ENCODE data around the gene SCUBE1. TPM values are rescaled to one million over a fixed set of nuclear protein-coding genes. Genes with fewer than 3 reads are reported as not detected.

The SCUBE1 gene
- total RNA-seq, 2 experiments from 2014 or later = not detected

- intact Hi-C loops (cut with micrococcal nuclease; ENCODE audit: unreplicated experiment) = no loop called here
- TF ChIP-seq CTCF (conservative IDR thresholded peaks at IDR 0.05; ENCODE audit: low read length) (no peak), EZH2phosphoT487 (IDR thresholded peaks at IDR 0.05; ENCODE audit: borderline replicate concordance, low read depth, low read length) (no peak)
- H3K36me3 ChIP-seq (ENCODE audit: insufficient read depth, low read length) = no peaks in the 10 kb centered on the region
- POLR2A ChIA-PET = no interaction called here
- H3K79me2 ChIP-seq (ENCODE audit: insufficient read depth, low read depth, low read length) = no peaks in the 10 kb centered on the region
- no peak overlapping the region for H3K4me2 ChIP-seq (ENCODE audit: low read length)
- H3K9me3 ChIP-seq (ENCODE audit: low read length) = no peaks in the 10 kb centered on the region
- BruUV-seq (replicated peaks) = no TSS peak
- H3K4me1 ChIP-seq (ENCODE audit: insufficient read depth, low read length, poor library complexity, severe bottlenecking) = no peaks in the 10 kb centered on the region
- no peaks in the 10 kb centered on the region for H3K9me2 ChIP-seq (ENCODE audit: insufficient read depth, low read length)
- CTCF ChIA-PET (ENCODE audit: unreplicated experiment) = no interaction called here
- no peak for DNase-seq (ENCODE audit: low spot score)
- no peak overlapping the region for H2AFZ ChIP-seq (ENCODE audit: low read length)
- H3K4me3 ChIP-seq (ENCODE audit: low read depth, low read length, poor library complexity, severe bottlenecking) = no peak overlapping the region
- H3K27ac ChIP-seq (ENCODE audit: low read depth, low read length, poor library complexity, severe bottlenecking) = no peak overlapping the region
- H4K20me1 ChIP-seq (ENCODE audit: insufficient read depth, low read length) = no peaks in the 10 kb centered on the region
These were observed 51.8 kb downstream of the SCUBE1 start for GRCh38 chr22:43291381-43291780.

GRCh38 chr22:43289976-43290721 lies 53.0 kb downstream of the SCUBE1 start:
- POLR2A ChIA-PET = interaction anchor here (0.5 kb wide), 1 partner anchor 23 kb away, joined by 4 read pairs; no protein-coding TSS in a partner anchor
- H4K20me1 ChIP-seq (ENCODE audit: insufficient read depth, low read length) = no peaks in the 10 kb centered on the region
- intact Hi-C loops (cut with micrococcal nuclease; ENCODE audit: unreplicated experiment) = no loop called here
- H2AFZ ChIP-seq (ENCODE audit: low read length) = no peak overlapping the region
- no peaks in the 10 kb centered on the region for H3K4me1 ChIP-seq (ENCODE audit: insufficient read depth, low read length, poor library complexity, severe bottlenecking)
- BruUV-seq (replicated peaks) = no TSS peak
- H3K4me3 ChIP-seq (ENCODE audit: low read depth, low read length, poor library complexity, severe bottlenecking) = no peak overlapping the region
- no peaks in the 10 kb centered on the region for H3K36me3 ChIP-seq (ENCODE audit: insufficient read depth, low read length)
- H3K79me2 ChIP-seq (ENCODE audit: insufficient read depth, low read depth, low read length) = no peaks in the 10 kb centered on the region
- H3K4me2 ChIP-seq (ENCODE audit: low read length) = no peak overlapping the region
- no peaks in the 10 kb centered on the region for H3K9me3 ChIP-seq (ENCODE audit: low read length)
- DNase-seq (ENCODE audit: low spot score) = no peak
- CTCF ChIA-PET (ENCODE audit: unreplicated experiment) = no interaction called here
- no peaks in the 10 kb centered on the region for H3K9me2 ChIP-seq (ENCODE audit: insufficient read depth, low read length)
- no peak overlapping the region for H3K27ac ChIP-seq (ENCODE audit: low read depth, low read length, poor library complexity, severe bottlenecking)
- no peak for TF ChIP-seq CTCF (conservative IDR thresholded peaks at IDR 0.05; ENCODE audit: low read length)

- no peaks in the 10 kb centered on the region for H3K9me2 ChIP-seq (ENCODE audit: insufficient read depth, low read length)
- H3K4me1 ChIP-seq (ENCODE audit: insufficient read depth, low read length, poor library complexity, severe bottlenecking) = no peaks in the 10 kb centered on the region
- no peak for DNase-seq (ENCODE audit: low spot score)
- no peaks in the 10 kb centered on the region for H3K9me3 ChIP-seq (ENCODE audit: low read length)
- CTCF ChIA-PET (ENCODE audit: unreplicated experiment) = no interaction called here
- no peak for TF ChIP-seq CTCF (conservative IDR thresholded peaks at IDR 0.05; ENCODE audit: low read length)
- no peak for TF ChIP-seq EZH2phosphoT487 (IDR thresholded peaks at IDR 0.05; ENCODE audit: borderline replicate concordance, low read depth, low read length)
- no TSS peak for BruUV-seq (replicated peaks)
- H3K4me3 ChIP-seq (ENCODE audit: low read depth, low read length, poor library complexity, severe bottlenecking) = no peak overlapping the region
- H3K79me2 ChIP-seq (ENCODE audit: insufficient read depth, low read depth, low read length) = no peaks in the 10 kb centered on the region
- H4K20me1 ChIP-seq (ENCODE audit: insufficient read depth, low read length) = no peaks in the 10 kb centered on the region
- no peak overlapping the region for H2AFZ ChIP-seq (ENCODE audit: low read length)
- no peaks in the 10 kb centered on the region for H3K36me3 ChIP-seq (ENCODE audit: insufficient read depth, low read length)
- intact Hi-C loops (cut with micrococcal nuclease; ENCODE audit: unreplicated experiment) = no loop called here
- H3K4me2 ChIP-seq (ENCODE audit: low read length) = no peak overlapping the region
- no peak overlapping the region for H3K27ac ChIP-seq (ENCODE audit: low read depth, low read length, poor library complexity, severe bottlenecking)
- POLR2A ChIA-PET = interaction anchor here (0.5 kb wide), 1 partner anchor 23 kb away, joined by 4 read pairs; no protein-coding TSS in a partner anchor
These were observed 53.6 kb downstream of the SCUBE1 start for GRCh38 chr22:43289531-43289963.
